GM15510 (cell line): ENCODE data around the gene L3MBTL3.

Experiments used
- POLR2A ChIP-seq: IDR thresholded peaks from 3 replicates; pipeline ENCODE4 v1.6.1; 2011; ENCODE audit warnings: borderline replicate concordance; ENCODE audit not compliant: insufficient read length; ENCODE audit errors: extremely low read depth

L3MBTL3 gene

DNA sequence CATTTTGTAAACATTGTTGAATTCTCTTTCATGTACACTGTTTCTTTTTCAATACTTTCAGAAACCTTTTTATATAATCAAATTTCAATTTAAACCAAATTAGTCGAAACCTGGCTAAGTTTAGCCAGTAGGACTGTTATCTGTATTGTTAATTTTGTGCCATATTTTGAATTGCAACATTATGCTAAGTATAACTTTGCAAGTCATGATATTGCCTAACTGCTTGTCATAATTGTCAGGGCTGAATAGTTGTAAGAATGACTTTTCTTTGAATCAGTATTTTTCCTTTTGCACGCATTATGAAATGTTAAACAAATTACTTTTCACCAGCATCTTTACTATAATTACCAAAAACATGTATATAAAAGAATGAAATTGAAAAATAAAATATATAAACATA lies 121.7 kb downstream of the L3MBTL3 start:
- no peak for TF ChIP-seq POLR2A

GRCh38 chr6:130143709-130144108 lies 125.3 kb downstream of the L3MBTL3 start:
- TF ChIP-seq POLR2A: no peak

- no peak for TF ChIP-seq POLR2A
Observed at GRCh38 chr6:130147111-130147510, 128.7 kb downstream of the L3MBTL3 start.

DNA sequence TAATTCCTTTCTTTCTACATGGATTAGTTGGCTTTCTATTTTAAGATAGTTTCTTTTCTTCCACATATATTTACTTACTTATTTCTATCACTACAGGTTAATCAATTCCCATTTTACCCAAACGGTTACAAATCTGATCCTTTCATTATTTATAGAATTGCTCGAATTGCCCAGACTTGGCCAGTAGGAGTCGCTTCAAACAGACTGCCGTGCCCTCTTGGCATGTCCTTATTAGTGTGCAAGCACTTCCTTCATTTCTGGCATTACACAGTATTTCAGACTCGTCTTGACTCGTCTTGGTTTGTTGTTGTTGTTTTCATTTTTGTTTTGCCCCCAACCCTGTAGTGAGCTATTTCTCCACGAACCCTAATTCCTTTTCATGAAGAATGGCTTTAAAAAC lies 129.8 kb downstream of the L3MBTL3 start:
- TF ChIP-seq POLR2A: no peak

GRCh38 chr6:130150906-130151305 lies 132.5 kb downstream of the L3MBTL3 start:
- no peak for TF ChIP-seq POLR2A

- TF ChIP-seq POLR2A: no peak
Observed at GRCh38 chr6:130152908-130153510, 134.6 kb downstream of the L3MBTL3 start.

DNA sequence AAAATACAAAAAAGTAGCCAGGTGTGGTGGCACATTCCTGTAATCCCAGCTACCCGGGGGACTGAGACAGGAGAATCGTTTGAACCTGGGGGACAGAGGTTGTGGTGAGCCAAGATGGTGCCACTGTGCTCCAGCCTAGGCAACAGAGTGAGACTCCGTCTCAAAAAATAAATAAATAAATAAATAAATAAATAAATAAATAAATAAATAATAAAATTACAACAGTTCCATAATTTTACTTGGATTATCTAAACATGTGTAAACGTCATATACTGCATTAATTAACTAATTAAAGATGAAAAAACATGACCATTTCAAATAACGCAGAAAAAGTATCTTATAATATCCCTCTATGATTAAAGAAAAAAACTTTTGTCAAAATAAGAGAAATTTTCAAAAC lies 138.5 kb downstream of the L3MBTL3 start:
- no peak for TF ChIP-seq POLR2A

GRCh38 chr6:130158056-130158455 lies 139.7 kb downstream of the L3MBTL3 start:
- TF ChIP-seq POLR2A: no peak

DNA sequence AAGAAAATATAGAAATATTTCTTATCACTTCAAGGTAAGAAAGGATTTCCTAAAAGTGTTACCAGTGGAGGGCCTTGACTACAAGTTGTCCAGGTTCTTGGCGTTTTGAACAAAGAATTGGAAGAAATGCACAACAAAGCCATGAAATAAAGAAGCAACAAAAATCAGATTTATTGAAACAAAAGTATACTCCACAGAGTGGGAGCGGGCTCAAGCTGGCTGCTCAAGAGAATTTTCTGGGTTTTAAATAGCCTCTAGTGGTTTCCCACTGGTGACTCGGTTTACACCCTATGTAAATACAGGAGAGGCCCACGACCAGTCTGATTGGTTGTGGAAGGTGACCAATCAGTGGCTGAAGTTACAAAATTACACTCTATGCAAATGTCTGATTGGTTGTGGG lies 140.2 kb downstream of the L3MBTL3 start:
- TF ChIP-seq POLR2A: no peak

- no peak for TF ChIP-seq POLR2A
Observed at GRCh38 chr6:130159956-130160355, 141.6 kb downstream of the L3MBTL3 start.

DNA sequence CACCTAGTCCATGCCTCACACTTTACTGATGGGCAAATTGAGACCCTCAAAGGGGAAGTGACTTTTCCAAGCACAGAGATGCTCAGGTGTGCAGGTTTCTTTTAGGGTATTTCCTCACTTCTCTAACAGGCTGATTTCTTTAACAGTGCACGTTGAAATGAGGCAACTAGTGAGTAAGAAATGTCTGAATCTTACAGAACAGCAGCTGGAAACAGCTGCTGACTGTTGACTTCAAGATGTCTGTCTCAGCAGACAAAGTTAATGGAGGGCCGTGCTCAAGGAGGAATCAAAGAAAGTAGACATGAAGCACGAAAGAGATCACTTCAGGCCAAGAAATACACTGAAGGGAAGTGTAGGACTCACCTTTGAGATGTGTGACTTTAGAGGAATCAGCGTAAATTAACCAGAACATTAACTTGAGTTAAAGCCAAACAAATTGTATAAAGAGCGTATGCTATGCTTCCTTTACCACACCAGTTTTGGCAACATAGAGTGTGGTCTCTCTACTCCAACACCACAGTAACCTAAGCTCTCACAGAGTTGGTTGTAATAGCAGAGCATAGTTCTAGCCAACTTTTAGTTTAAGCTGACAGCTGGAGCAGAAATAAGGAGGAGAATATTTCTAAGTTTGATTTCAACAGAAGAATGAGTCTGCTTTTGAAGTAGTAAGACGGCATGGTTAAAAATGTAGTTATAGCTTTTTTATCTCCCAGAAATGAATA lies 143.5 kb downstream of the L3MBTL3 start:
- TF ChIP-seq POLR2A: no peak

DNA sequence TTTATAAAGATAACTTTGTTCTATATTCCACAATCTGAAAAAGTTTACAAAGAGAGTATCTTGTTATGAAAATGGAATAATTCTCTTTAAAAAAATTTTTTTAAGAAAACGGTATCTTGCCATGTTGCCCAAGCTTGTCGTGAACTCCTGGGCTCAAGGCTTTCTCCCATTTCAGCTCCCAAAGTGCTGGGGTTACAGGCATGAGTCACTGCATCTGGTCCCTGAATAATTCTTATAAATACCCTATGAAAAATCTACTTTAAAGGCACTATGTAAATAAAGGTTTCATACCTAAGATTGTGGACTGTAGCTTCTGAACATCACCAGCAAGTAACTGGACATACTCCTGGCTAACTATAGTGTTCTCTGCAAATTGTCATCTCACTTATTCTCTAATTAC lies 144.0 kb downstream of the L3MBTL3 start:
- TF ChIP-seq POLR2A: no peak

- TF ChIP-seq POLR2A: no peak
Observed at GRCh38 chr6:130163266-130163665, 144.9 kb downstream of the L3MBTL3 start.

- TF ChIP-seq POLR2A: no peak
Observed at GRCh38 chr6:130164251-130164650, 145.9 kb downstream of the L3MBTL3 start.

DNA sequence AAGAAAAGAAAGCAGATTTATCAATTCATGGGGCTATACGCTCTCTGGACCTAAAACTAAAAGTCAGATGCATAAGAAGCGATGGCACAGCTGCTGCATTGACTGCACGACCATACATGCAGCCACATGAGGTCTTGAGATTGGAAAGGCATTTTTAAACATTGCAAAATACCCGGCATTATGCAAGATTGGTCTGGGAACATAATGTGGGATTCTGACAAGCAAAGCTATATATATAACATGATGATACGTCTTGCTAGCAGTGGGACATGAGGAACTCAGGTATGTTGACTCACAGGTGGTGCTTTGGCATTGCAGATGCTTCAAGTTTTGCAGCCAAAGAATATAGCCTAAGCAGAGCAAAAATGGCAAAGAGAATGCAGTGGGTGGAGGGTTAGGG lies 149.3 kb downstream of the L3MBTL3 start:
- no peak for TF ChIP-seq POLR2A

GRCh38 chr6:130176378-130176777 lies 158.0 kb downstream of the L3MBTL3 start:
- no peak for TF ChIP-seq POLR2A
